AG09309 (cell line): ENCODE measurements around the gene NEK8.

Experiments used
- DNase-seq: peaks from one replicate; pipeline ENCODE4 v3.0.0-alpha.2; 2010; ENCODE audit warnings: low read depth
- H3K4me3 ChIP-seq: 2 replicates; pipeline ENCODE4 v1.5.1; 2011; ENCODE audit warnings: mild to moderate bottlenecking, low read depth, low read length, moderate library complexity; ENCODE audit not compliant: control insufficient read depth
- TF ChIP-seq, protein P1 (sequence below): IDR thresholded peaks from 2 replicates; pipeline ENCODE4 v1.5.1; 2011; ENCODE audit warnings: mild to moderate bottlenecking, low read depth, low read length, inconsistent platforms; ENCODE audit not compliant: insufficient read depth, control insufficient read depth; ENCODE audit errors: missing control alignments

Gene NEK8

DNA sequence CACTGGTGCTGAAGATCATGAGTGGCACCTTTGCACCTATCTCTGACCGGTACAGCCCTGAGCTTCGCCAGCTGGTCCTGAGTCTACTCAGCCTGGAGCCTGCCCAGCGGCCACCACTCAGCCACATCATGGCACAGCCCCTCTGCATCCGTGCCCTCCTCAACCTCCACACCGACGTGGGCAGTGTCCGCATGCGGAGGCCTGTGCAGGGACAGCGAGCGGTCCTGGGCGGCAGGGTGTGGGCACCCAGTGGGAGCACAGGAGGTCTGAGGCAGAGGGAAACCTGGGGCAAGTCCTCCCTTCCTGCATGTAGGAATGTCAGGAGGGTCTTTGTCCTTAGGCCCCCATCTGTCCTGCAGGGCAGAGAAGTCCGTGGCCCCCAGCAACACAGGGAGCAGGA is 8.7 kb downstream of the NEK8 start:
- TF ChIP-seq, protein P1, sequence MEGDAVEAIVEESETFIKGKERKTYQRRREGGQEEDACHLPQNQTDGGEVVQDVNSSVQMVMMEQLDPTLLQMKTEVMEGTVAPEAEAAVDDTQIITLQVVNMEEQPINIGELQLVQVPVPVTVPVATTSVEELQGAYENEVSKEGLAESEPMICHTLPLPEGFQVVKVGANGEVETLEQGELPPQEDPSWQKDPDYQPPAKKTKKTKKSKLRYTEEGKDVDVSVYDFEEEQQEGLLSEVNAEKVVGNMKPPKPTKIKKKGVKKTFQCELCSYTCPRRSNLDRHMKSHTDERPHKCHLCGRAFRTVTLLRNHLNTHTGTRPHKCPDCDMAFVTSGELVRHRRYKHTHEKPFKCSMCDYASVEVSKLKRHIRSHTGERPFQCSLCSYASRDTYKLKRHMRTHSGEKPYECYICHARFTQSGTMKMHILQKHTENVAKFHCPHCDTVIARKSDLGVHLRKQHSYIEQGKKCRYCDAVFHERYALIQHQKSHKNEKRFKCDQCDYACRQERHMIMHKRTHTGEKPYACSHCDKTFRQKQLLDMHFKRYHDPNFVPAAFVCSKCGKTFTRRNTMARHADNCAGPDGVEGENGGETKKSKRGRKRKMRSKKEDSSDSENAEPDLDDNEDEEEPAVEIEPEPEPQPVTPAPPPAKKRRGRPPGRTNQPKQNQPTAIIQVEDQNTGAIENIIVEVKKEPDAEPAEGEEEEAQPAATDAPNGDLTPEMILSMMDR = no peak
- H3K4me3 ChIP-seq = no peak overlapping the region
- DNase-seq = no peak

DNA sequence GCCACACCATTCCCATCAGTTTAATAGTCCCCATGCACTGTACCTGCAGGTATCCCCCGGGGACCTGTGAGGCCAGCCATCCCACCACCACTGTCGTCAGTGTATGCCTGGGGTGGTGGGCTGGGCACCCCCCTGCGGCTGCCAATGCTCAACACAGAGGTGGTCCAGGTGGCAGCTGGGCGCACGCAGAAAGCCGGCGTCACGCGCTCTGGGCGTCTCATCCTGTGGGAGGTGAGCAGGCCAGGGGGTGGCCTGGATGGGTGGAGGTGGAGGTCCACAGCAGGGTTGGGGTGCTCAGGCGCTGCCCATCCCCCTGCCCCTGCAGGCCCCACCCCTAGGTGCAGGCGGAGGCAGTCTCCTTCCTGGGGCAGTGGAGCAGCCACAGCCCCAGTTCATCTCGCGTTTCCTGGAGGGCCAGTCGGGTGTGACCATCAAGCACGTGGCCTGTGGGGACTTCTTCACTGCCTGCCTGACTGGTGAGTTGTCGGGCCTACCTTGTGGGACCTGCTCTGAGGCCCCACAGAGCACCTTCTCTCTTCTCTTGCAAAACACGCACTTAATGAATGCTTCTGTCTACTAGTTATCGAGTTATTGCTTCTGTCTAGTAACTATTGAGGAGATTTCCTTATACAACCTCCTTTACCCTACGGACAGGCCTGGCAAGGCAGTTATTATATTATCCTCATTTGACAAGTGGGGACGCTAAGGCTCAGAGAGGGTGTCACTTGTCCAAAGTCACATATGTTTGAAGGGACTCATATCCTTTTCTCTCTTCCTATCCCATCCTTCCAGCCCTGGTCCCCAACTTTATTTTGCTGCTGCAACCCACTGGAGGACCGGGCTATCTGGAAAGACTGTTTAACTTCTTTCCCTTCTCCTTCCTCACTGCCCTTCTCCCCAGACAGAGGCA is 9.4 kb downstream of the NEK8 start:
- TF ChIP-seq, protein P1 = no peak
- no peak for DNase-seq
- H3K4me3 ChIP-seq = no peak overlapping the region

DNA sequence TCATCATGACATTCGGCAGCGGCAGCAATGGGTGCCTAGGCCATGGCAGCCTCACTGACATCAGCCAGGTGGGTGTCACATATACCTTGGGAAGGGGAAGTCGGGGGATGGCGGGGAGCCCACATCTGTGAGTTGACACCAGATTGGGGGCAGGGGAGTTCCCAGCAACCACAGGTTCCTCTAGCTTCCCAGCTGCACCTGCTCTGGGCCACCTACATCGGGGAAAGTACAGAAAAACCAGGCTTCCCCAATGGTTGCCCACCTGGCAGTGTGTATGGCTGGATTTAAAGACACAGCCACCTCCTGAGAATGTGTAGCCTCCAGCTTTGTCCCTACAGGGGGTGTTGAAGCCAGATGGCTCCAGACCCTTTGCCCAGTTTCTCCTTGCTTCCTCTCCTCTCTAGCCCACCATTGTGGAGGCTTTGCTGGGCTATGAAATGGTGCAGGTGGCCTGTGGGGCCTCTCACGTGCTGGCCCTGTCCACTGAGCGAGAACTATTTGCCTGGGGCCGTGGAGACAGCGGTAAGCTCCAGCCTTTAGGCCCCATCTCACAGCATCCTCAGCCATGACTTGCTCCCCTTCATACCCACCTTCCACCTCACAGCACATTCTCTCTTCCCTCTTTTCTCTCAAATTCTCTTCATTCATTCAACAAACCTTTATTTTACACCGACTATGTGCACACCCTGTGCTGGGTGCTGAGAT is 10.2 kb downstream of the NEK8 start:
- TF ChIP-seq, protein P1 = no peak
- H3K4me3 ChIP-seq = no peak overlapping the region
- DNase-seq = no peak

DNA sequence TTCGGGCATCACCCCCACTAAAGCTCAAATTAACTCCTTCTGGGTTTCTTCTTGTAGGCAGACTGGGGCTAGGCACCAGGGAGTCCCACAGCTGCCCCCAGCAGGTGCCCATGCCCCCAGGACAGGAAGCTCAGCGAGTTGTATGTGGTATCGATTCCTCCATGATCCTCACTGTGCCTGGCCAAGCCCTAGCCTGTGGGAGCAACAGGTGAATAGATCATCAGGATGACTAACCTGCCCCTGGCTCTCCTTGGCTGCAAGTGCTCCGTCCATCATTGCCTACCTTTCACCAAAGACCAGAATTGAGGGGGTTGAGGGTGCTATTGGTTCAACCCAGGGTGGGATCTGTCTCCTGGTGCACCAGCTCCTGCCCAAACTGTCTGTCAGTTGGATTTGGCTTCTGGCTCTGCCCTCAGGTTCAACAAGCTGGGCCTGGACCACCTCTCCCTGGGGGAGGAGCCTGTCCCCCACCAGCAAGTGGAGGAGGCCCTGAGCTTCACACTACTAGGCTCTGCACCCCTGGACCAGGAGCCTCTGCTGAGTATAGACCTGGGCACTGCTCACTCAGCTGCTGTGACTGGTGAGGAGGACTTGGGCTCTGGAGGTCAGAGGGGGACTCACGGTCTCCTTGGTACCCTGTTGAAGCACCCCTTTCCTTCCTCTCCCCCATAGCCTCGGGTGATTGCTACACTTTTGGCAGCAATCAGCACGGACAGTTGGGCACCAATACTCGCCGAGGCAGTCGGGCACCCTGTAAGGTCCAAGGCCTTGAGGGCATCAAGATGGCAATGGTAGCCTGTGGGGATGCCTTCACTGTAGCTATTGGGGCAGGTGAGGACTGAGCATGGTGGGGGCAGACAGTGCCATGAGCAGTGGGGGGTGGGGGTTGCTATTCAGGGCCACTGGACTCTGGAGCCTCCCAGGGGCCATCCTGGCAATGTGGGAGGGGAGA is 12.1 kb downstream of the NEK8 start:
- TF ChIP-seq, protein P1 = no peak
- no peak overlapping the region for H3K4me3 ChIP-seq
- no peak for DNase-seq

DNA sequence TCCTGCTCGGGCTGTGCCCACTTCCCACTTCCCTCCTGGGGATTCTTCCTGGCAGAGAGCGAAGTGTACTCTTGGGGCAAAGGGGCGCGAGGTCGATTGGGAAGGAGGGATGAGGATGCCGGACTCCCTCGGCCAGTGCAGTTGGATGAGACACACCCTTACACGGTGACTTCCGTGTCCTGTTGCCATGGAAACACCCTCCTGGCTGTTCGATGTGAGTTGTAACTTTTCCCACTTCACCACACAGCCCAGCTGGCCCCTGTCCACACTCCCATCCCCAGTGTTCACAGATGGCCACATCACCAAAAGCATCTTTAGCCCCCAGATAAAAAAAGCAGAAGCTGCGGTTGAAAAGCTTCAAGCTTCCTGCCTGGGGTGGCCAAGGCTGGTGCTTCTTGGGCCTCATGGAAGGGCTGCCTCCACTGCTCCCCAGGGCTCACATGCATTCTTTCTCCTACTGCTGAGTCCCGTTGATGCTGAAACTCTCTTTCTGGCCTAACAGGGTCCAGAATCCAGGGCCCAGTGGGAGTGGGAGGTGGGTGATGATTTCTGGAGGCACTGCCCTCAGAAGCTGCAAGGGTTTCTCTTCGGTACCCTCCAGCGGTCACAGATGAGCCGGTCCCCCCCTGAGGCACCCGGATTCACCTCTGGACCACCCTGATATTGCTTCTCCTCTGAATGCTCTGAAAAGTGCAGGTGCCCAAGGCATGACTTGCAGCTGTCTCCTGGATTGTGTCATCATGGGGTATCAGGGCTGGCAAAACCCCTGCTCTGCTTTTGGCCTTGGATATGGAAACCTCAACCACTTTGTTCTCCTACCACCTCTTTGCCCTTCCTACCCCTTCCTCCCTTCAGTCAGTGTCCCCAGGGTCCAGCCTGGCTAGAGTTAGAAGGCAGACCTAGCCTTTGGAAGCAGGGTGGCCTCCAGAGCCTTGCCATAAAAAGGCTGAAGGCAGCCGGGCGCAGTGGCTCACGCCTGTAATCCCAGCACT is 13.1 kb downstream of the NEK8 start:
- no peak overlapping the region for H3K4me3 ChIP-seq
- TF ChIP-seq, protein P1 = no peak
- DNase-seq = no peak
